Left ventricle myocardium superior (tissue), 1 donor: ENCODE data around the gene BRD7. TPM values are rescaled to one million over a fixed set of nuclear protein-coding genes. Genes with fewer than 3 reads are reported as not detected.

Source experiments
- ATAC-seq: fragments of 200-7000 bp; cut with Tn5 transposase; one replicate; pipeline ENCODE4 v1.9.1; 2020; ENCODE audit warnings: mild to moderate bottlenecking, moderate library complexity
- DNase-seq: peaks from one replicate; pipeline ENCODE4 v3.0.0-alpha.2; 2020
- intact Hi-C: fragments of 100-400 bp; cut with micrococcal nuclease; formaldehyde crosslinking; loops from one replicate; pipeline ENCODE4 v1.11.0; 2022
- microRNA-seq: library from miRNA; unstranded; fragments of <30 nt; microRNA quantifications from one replicate; pipeline ENCODE4 v1.2.0, GENCODE V29; 2020; ENCODE audit warnings: borderline number of aligned reads
- total RNA-seq: library from RNA; stranded (reverse); fragmentation: NEBNext Ultra II Directional; extraction: Animal tissue kit (Norgen Biotek cat#: 25700); gene quantifications from one replicate; pipeline ENCODE4 v1.2.1, GENCODE V29; 2021
- donor health status: DM: no; HTN: yes; CAD: no; lungs with severe emphysema.

BRD7 gene
- total RNA-seq, 1 donor from 2014 or later: 46.7 TPM

DNA sequence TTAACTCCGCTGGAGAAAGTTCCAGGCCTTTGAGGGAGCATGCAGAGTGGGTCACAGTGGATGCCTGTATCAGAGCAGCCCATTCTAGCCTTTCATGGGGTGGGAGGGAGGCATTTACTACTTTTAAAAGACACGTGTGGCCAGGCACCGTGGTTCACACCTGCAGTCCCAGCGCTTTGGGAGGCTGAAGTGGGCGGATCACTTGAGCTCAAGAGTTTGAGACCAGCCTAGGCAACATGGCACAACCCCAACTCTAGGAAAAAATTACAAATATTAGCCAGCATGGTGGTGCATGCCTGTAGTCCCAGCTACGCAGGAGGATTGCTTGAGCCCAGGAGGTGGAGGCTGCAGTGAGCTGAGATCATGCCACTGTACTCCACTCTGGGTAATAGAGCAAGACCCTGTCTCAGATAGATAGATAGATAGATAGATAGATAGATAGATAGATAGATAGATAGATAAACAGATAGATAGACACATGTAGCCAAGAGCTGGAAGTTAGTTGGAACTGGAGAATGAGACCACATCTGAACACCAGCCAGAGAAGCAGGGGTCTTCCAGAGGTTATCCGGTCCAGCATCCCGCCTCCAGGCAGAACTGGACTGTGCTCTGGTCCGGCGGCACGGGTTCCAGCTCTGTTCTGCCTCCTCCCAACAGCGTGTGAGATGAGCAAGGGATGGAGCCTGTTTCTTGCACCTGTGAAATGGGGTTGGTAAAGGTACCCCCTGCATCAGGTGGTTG lies 98.8 kb downstream of the BRD7 start:
- ATAC-seq: no peak
- no peak for DNase-seq
- intact Hi-C loops: no loop called here

GRCh38 chr16:50269061-50269705 lies 99.6 kb downstream of the BRD7 start:
- peak; percentile 15 for DNase-seq

GRCh38 chr16:50268352-50268751 lies 100.4 kb downstream of the BRD7 start:
- intact Hi-C loops: no loop called here
- ATAC-seq: no peak
- DNase-seq: no peak

More at GRCh38 chr16:50269061-50269705, 99.6 kb downstream of the BRD7 start:
- intact Hi-C loops: no loop called here
- no peak for ATAC-seq

GRCh38 chr16:50267651-50268050 lies 101.1 kb downstream of the BRD7 start:
- intact Hi-C loops: no loop called here
- DNase-seq (peak; percentile 28), ATAC-seq (no peak)

- DNase-seq (peak; percentile 19), ATAC-seq (no peak)
- intact Hi-C loops: no loop called here
Observed at GRCh38 chr16:50267151-50267631, 101.6 kb downstream of the BRD7 start.

DNA sequence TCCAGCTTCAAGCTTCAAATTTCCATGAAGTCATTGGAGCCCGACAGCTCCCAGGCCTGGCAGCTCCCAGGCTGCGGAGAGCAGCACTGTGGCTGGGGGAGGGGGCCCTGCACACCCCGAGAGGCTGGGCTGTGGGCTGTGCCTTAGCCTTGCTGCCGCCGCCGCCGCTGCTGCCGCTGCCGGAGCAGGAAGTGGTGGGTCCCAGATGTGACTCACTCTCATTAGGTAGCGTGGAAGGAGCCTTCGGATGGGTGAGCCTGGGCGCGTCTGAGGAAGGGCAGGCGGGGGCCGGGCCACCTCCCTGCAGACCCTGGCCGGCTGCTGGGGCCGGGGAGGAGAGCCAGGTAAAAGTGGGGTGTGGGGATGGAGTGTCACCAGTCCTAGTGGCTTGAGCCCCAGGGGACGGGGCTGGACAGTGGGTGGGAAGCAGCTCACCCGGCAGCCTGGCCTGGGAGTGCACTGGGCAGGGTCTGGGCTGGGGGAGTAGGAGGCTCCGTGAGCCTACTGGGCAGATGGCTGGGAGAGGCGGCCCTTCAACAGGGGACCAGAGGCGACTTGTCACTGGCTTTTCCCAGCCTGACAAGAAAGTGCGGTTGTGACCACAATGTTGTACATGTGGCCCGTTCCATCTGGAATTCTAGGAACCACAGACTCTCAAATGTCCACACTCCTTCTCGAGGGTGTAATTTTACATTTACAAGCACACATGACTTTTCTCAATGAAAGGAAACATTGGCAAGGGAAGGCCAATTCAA lies 102.3 kb downstream of the BRD7 start, which contains the start of gene ADCY7:
Gene ADCY7 (plus strand): TSS at position 215 of the 755 bp plus-strand sequence. CDS start 21,629 bp downstream, outside the sequence.
- DNase-seq: peak; percentile 81
- intact Hi-C loops: no loop called here
- ATAC-seq: peak; percentile 89

Small RNA genes within 50 kb of the gene (microRNA-seq; reads per million reads assigned to microRNA genes)
- not detected for gene MIR6771

Other genes starting within 250 kb of the BRD7 start
- gene TENT4B, start 215.7 kb downstream of the BRD7 start, total RNA-seq: 7.8 TPM
- gene ADCY7, start 102.4 kb downstream of the BRD7 start, total RNA-seq: 8.3 TPM
- 0.59 TPM for gene NKD1, start 179.4 kb upstream of the BRD7 start, total RNA-seq